ENCODE results near the gene TSHZ1.

GRCh38 chr18:75230163-75231052, 19.8 kb downstream of the TSHZ1 start:
- TF ChIP-seq CREB1 (IDR thresholded peaks at IDR 0.05; ENCODE audit: low read depth) (no peak), EP300 (IDR thresholded peaks at IDR 0.05; ENCODE audit: borderline replicate concordance) (no peak), MAX (IDR thresholded peaks at IDR 0.05) (no peak), REST (IDR thresholded peaks at IDR 0.05; ENCODE audit: low read depth) (no peak), CEBPB (IDR thresholded peaks at IDR 0.05) (no peak), TAF1 (IDR thresholded peaks at IDR 0.05; ENCODE audit: low read depth) (no peak)
